A549 (cell line): ENCODE data around the gene SLCO4A1. TPM values are rescaled to one million over a fixed set of nuclear protein-coding genes. Genes with fewer than 3 reads are reported as not detected.

Experiments
- ATAC-seq, 2 experiments: fragments of 200-7000 bp in 1 of 2; fragments of >200 bp in 1 of 2; cut with Nextera tagmentation in 1 of 2; cut with Tn5 transposase in 1 of 2; 3 replicates each; pipeline versions ENCODE4 v1.8.0 to v1.9.1; 2018 to 2020; ENCODE audit warnings: mild to moderate bottlenecking in 1 of 2, moderate library complexity in 1 of 2
- CTCF ChIA-PET: fragments of 300-600 bp; sonication (Branson Sonifier 250); formaldehyde crosslinking; extraction: SDS; loops from one replicate; lab custom pipeline; 2021; ENCODE audit warnings: antibody characterized with exemption, inconsistent platforms; lab: Yijun Ruan, JAX
- POLR2A ChIA-PET: fragments of 350-600 bp; formaldehyde crosslinking; extraction: SDS; loops from one replicate; lab custom pipeline; 2021; ENCODE audit warnings: antibody characterized with exemption, inconsistent platforms; lab: Yijun Ruan, JAX
- DNase-seq, 2 experiments: peaks; one replicate each; pipeline versions ENCODE4 v3.0.0 to v3.0.0-alpha.2; 2011 to 2016; ENCODE audit warnings: low read depth in 1 of 2, low spot score in 1 of 2
- FAIRE-seq: peaks from 2 replicates; lab custom pipeline; 2011; peaks lifted over from hg19 to GRCh38; lab: Jason Lieb, UNC
- H3K27ac ChIP-seq, 2 experiments: fragments of >200 bp; sonication (Bioruptor Twin); formaldehyde crosslinking; 3 replicates each; pipeline ENCODE4 v1.5.1; 2016 to 2017
- H3K4me1 ChIP-seq: fragments of >200 bp; sonication (Bioruptor Twin); formaldehyde crosslinking; 3 replicates; pipeline ENCODE4 v1.6.1; 2016
- H3K4me2 ChIP-seq: fragments of >200 bp; sonication (Bioruptor Twin); formaldehyde crosslinking; 3 replicates; pipeline ENCODE4 v1.6.1; 2016
- H3K4me3 ChIP-seq: fragments of >200 bp; sonication (Bioruptor Twin); formaldehyde crosslinking; 3 replicates; pipeline ENCODE4 v1.5.1; 2016
- H3K9me3 ChIP-seq: fragments of >200 bp; sonication (Bioruptor Twin); formaldehyde crosslinking; 3 replicates; pipeline ENCODE4 v1.6.1; 2016
- BHLHE40 ChIP-seq: IDR thresholded peaks from 2 replicates; pipeline ENCODE4 v1.6.1; 2012; ENCODE audit warnings: low read depth, low read length, inconsistent platforms
- CBX2 ChIP-seq: fragments of 200-600 bp; sonication (generic); IDR thresholded peaks from 2 replicates; pipeline ENCODE4 v1.6.1; 2016; ENCODE audit warnings: low read depth, mild to moderate bottlenecking, borderline replicate concordance
- CBX8 ChIP-seq: fragments of 200-600 bp; sonication (generic); IDR thresholded peaks from 2 replicates; pipeline ENCODE4 v1.6.1; 2016
- EHF ChIP-seq: fragments of 250-450 bp; sonication (Bioruptor Pico); IDR thresholded peaks from 2 replicates; pipeline ENCODE4 v1.5.0; 2020; ENCODE audit warnings: mild to moderate bottlenecking
- FOSB ChIP-seq: fragments of 250-450 bp; sonication (Bioruptor Pico); IDR thresholded peaks from 2 replicates; pipeline ENCODE4 v1.5.0; 2020; ENCODE audit warnings: mild to moderate bottlenecking, moderate library complexity
- FOXS1 ChIP-seq: fragments of 250-450 bp; sonication (Bioruptor Pico); IDR thresholded peaks from 2 replicates; pipeline ENCODE4 v1.5.0; 2020; ENCODE audit warnings: mild to moderate bottlenecking, moderate library complexity
- GATA3 ChIP-seq: IDR thresholded peaks from 2 replicates; pipeline ENCODE4 v1.6.1; 2012; ENCODE audit warnings: borderline replicate concordance
- HEYL ChIP-seq: fragments of 250-450 bp; sonication (Bioruptor Pico); IDR thresholded peaks from 2 replicates; pipeline ENCODE4 v1.8.0; 2021; ENCODE audit warnings: mild to moderate bottlenecking, moderate library complexity
- HOXA7 ChIP-seq: fragments of 250-450 bp; sonication (Bioruptor Pico); IDR thresholded peaks from 2 replicates; pipeline ENCODE4 v1.5.0; 2020; ENCODE audit warnings: mild to moderate bottlenecking, moderate library complexity
- JUN ChIP-seq, 2 experiments: fragments of >200 bp; sonication (Bioruptor Twin); formaldehyde crosslinking; IDR thresholded peaks; 2 replicates in 1 of 2; 3 replicates in 1 of 2; pipeline ENCODE4 v1.6.1; 2016 to 2017
- MAZ ChIP-seq: fragments of 150-350 bp; IDR thresholded peaks from 2 replicates; pipeline ENCODE4 v1.6.1; 2014; ENCODE audit warnings: antibody characterized with exemption, low read depth, low read length, borderline replicate concordance
- NPAS2 ChIP-seq: fragments of 250-450 bp; sonication (Bioruptor Pico); IDR thresholded peaks from 2 replicates; pipeline ENCODE4 v1.8.0; 2022; ENCODE audit warnings: mild to moderate bottlenecking, moderate library complexity, borderline replicate concordance
- POLR2A ChIP-seq: IDR thresholded peaks from 2 replicates; pipeline ENCODE4 v1.6.1; 2012; ENCODE audit warnings: mild to moderate bottlenecking, low read length
- RAD21 ChIP-seq, 2 experiments: fragments of >200 bp in 1 of 2; sonication (Bioruptor Twin) in 1 of 2; formaldehyde crosslinking in 1 of 2; IDR thresholded peaks in 1 of 2; conservative IDR thresholded peaks in 1 of 2; 2 replicates in 1 of 2; 3 replicates in 1 of 2; pipeline ENCODE4 v1.6.1; 2012 to 2018; ENCODE audit warnings: inconsistent platforms in 1 of 2
- RARB ChIP-seq: fragments of 250-450 bp; sonication (Bioruptor Pico); IDR thresholded peaks from 2 replicates; pipeline ENCODE4 v1.8.0; 2021; ENCODE audit warnings: mild to moderate bottlenecking, moderate library complexity
- RCOR1 ChIP-seq: fragments of 150-350 bp; IDR thresholded peaks from 2 replicates; pipeline ENCODE4 v1.6.1; 2014; ENCODE audit warnings: antibody characterized with exemption, low read length, low read depth
- RNF2 ChIP-seq: fragments of 200-600 bp; sonication (generic); IDR thresholded peaks from 2 replicates; pipeline ENCODE4 v1.6.1; 2016; ENCODE audit warnings: low read depth, mild to moderate bottlenecking, antibody characterized with exemption, moderate library complexity, borderline replicate concordance
- SMC3 ChIP-seq: fragments of >200 bp; sonication (Bioruptor Twin); formaldehyde crosslinking; IDR thresholded peaks from 3 replicates; pipeline ENCODE4 v1.6.1; 2018; ENCODE audit warnings: inconsistent platforms
- TFCP2L1 ChIP-seq: fragments of 250-450 bp; sonication (Bioruptor Pico); IDR thresholded peaks from 2 replicates; pipeline ENCODE4 v1.5.0; 2021; ENCODE audit warnings: mild to moderate bottlenecking
- TP53 ChIP-seq: fragments of 250-450 bp; sonication (Bioruptor Pico); IDR thresholded peaks from 2 replicates; pipeline ENCODE4 v1.5.0; 2021; ENCODE audit warnings: mild to moderate bottlenecking, moderate library complexity
- ZC3H11A ChIP-seq: fragments of 450-650 bp; IDR thresholded peaks from 2 replicates; pipeline ENCODE4 v1.6.1; 2014; ENCODE audit warnings: antibody characterized with exemption, mild to moderate bottlenecking
- WGBS: methylation state at CpG from one replicate; pipeline ENCODE4 v1.1.6; 2017; ENCODE audit errors: missing lambda C conversion rate; 5-methylcytosine and 5-hydroxymethylcytosine counted together
- polyA plus RNA-seq, 4 experiments: library from polyadenylated mRNA; depleted of rRNA in 3 of 4; stranded (reverse); fragments of >200 nt; fragmentation: RNase III in 1 of 4; extraction: RNeasy Plus Mini Kit Qiagen cat#74134 plus additional on column Dnase treatment in 1 of 4; gene quantifications; 2 replicates in 3 of 4; 3 replicates in 1 of 4; pipeline ENCODE4 v1.2.3, GENCODE V29; 2011 to 2017
- TF ChIP-seq, protein P1 (sequence below): fragments of 200-600 bp; sonication (generic); IDR thresholded peaks from 2 replicates; pipeline ENCODE4 v1.6.1; 2016; ENCODE audit warnings: antibody characterized with exemption, mild to moderate bottlenecking, moderate library complexity
- TF ChIP-seq, protein P2 (sequence below): IDR thresholded peaks from 2 replicates; pipeline ENCODE4 v1.6.1; 2012
- TF ChIP-seq, protein P3 (sequence below): fragments of 450-650 bp; IDR thresholded peaks from 2 replicates; pipeline ENCODE4 v1.6.1; 2014; ENCODE audit warnings: antibody characterized with exemption
- TF ChIP-seq, protein P4 (sequence below): fragments of 250-450 bp; sonication (Bioruptor Pico); IDR thresholded peaks from 2 replicates; pipeline ENCODE4 v1.5.0; 2020; ENCODE audit warnings: low read depth, mild to moderate bottlenecking, moderate library complexity
- TF ChIP-seq, protein P5 (sequence below): fragments of >200 bp; sonication (Bioruptor Twin); formaldehyde crosslinking; IDR thresholded peaks from 3 replicates; pipeline ENCODE4 v1.5.1; 2016

The SLCO4A1 gene
- polyA plus RNA-seq, 2 of the 4 experiments (the other 2 are of a cell fraction), result 1.3 to 11.2 TPM

DNA sequence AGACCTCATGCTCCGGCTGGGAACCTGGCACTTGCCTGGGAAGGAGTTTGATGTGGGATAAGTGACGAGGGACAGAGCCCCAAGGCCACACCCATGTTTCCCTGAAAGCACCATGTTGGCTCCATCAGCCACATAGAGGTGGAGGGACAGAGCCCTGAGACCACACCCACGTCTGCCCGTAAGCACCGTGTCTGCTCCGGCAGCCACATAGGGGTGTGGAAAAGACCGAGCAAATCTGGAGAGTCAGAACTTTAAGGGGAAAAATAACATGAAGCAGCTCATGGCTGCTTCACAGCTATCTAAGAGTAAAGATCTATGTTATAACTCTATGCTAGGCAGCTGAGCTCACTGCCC lies 15.3 kb downstream of the SLCO4A1 start (continued):
- TF ChIP-seq, protein P1, sequence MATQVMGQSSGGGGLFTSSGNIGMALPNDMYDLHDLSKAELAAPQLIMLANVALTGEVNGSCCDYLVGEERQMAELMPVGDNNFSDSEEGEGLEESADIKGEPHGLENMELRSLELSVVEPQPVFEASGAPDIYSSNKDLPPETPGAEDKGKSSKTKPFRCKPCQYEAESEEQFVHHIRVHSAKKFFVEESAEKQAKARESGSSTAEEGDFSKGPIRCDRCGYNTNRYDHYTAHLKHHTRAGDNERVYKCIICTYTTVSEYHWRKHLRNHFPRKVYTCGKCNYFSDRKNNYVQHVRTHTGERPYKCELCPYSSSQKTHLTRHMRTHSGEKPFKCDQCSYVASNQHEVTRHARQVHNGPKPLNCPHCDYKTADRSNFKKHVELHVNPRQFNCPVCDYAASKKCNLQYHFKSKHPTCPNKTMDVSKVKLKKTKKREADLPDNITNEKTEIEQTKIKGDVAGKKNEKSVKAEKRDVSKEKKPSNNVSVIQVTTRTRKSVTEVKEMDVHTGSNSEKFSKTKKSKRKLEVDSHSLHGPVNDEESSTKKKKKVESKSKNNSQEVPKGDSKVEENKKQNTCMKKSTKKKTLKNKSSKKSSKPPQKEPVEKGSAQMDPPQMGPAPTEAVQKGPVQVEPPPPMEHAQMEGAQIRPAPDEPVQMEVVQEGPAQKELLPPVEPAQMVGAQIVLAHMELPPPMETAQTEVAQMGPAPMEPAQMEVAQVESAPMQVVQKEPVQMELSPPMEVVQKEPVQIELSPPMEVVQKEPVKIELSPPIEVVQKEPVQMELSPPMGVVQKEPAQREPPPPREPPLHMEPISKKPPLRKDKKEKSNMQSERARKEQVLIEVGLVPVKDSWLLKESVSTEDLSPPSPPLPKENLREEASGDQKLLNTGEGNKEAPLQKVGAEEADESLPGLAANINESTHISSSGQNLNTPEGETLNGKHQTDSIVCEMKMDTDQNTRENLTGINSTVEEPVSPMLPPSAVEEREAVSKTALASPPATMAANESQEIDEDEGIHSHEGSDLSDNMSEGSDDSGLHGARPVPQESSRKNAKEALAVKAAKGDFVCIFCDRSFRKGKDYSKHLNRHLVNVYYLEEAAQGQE, result no peak
- TF ChIP-seq JUN (IDR thresholded peaks at IDR 0.05), result no peak

DNA sequence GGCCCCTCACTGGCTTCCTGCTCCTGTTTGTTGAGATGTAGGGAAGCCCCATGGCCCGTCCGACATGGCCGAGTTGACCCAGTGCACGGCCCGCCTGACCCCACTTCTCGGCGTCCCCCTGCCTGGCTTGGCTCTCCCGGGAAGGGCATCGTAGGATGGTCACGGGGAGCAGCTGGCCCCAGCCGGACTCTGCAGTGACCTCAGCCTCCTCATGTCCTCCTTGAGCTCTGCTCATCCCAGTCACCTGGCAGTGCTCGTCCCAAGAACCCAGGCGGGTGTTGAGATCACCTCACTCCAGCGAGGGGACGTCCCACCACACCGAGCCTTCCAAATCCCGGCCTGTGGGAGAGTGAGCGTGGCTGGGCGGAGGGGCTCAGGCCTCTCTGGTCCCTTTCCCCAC lies 15.7 kb downstream of the SLCO4A1 start:
- WGBS, result 89% methylated on average over 17 of the region's 19 CpGs
- no peak for DNase-seq
- no peak for FAIRE-seq

DNA sequence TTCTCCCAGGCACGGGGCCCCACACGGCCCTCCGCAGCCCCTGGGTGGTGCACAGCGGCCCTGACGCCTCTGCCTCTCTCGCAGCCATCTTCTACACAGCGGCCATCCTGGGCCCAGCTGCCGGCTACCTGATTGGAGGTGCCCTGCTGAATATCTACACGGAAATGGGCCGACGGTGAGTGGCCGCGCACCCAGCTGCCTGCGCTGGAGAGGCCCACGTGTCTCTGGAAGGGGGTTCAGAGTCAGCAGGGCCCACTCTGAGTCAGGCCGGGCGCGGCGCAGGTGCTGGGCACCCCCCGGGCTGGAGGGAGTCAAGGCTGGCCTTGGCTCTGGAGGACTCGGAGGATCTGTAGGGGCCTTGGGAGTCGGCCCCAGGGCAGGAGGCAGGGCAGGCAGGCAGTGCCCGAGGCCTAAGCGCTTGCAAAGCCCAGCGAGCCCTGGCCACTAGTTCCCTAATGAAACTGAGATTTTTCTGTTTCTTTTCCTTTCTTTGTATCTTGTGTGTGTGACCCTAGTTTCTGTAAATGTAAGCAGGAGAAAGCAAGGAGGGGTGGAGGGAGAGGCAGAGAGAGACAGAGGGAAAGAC lies 16.4 kb downstream of the SLCO4A1 start:
- FAIRE-seq (no peak), DNase-seq (no peak), ATAC-seq (no peak)
- H3K4me2 ChIP-seq, result no peak overlapping the region
- no peak overlapping the region for H3K27ac ChIP-seq
- no peaks in the 10 kb centered on the region for H3K9me3 ChIP-seq
- H3K4me3 ChIP-seq, result no peak overlapping the region
- CTCF ChIA-PET, result interaction anchor here (3.9 kb wide), 1 partner anchor 133 kb away, joined by 27 read pairs; no protein-coding TSS in a partner anchor
- 0 out of 3 replicates have a peak, but pooled peaks cover 5% of the 10 kb centered on the region for H3K4me1 ChIP-seq
- 83% methylated on average over 14 of the region's 25 CpGs for WGBS
- TF ChIP-seq TP53, result no peak
- TF ChIP-seq TFCP2L1 (CRISPR knock-in tag), result no peak
- TF ChIP-seq RNF2, result no peak
- TF ChIP-seq, protein P2, sequence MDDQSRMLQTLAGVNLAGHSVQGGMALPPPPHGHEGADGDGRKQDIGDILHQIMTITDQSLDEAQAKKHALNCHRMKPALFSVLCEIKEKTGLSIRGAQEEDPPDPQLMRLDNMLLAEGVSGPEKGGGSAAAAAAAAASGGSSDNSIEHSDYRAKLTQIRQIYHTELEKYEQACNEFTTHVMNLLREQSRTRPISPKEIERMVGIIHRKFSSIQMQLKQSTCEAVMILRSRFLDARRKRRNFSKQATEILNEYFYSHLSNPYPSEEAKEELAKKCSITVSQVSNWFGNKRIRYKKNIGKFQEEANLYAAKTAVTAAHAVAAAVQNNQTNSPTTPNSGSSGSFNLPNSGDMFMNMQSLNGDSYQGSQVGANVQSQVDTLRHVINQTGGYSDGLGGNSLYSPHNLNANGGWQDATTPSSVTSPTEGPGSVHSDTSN, result no peak
- TF ChIP-seq, protein P3, sequence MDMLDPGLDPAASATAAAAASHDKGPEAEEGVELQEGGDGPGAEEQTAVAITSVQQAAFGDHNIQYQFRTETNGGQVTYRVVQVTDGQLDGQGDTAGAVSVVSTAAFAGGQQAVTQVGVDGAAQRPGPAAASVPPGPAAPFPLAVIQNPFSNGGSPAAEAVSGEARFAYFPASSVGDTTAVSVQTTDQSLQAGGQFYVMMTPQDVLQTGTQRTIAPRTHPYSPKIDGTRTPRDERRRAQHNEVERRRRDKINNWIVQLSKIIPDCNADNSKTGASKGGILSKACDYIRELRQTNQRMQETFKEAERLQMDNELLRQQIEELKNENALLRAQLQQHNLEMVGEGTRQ, result no peak
- TF ChIP-seq, protein P4, sequence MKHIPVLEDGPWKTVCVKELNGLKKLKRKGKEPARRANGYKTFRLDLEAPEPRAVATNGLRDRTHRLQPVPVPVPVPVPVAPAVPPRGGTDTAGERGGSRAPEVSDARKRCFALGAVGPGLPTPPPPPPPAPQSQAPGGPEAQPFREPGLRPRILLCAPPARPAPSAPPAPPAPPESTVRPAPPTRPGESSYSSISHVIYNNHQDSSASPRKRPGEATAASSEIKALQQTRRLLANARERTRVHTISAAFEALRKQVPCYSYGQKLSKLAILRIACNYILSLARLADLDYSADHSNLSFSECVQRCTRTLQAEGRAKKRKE, result no peak
- TF ChIP-seq CBX8, result no peak
- POLR2A ChIA-PET, result no interaction called here

More for the DNA sequence above, 15.7 kb downstream of the SLCO4A1 start:
- Histone ChIP-seq H3K4me3 (no peak overlapping the region), H3K9me3 (no peaks in the 10 kb centered on the region), H3K4me1 (peaks cover 5% of the 10 kb centered on the region), H3K4me2 (no peak overlapping the region), H3K27ac (no peak overlapping the region)
- CTCF ChIA-PET, result interaction anchor here (0.6 to 3.9 kb wide), 2 partner anchors 134 to 713 kb away, joined by 3 to 27 read pairs; no protein-coding TSS in a partner anchor
- ATAC-seq, result no peak
- POLR2A ChIA-PET, result no interaction called here
- TF ChIP-seq HEYL (CRISPR knock-in tag), result no peak
- no peak for TF ChIP-seq POLR2A
- no peak for TF ChIP-seq HOXA7 (CRISPR knock-in tag)
- no peak for TF ChIP-seq MAZ
- TF ChIP-seq EHF (CRISPR knock-in tag), result no peak
- no peak for TF ChIP-seq SMC3
- TF ChIP-seq CBX8, result no peak
- TF ChIP-seq, protein P5, sequence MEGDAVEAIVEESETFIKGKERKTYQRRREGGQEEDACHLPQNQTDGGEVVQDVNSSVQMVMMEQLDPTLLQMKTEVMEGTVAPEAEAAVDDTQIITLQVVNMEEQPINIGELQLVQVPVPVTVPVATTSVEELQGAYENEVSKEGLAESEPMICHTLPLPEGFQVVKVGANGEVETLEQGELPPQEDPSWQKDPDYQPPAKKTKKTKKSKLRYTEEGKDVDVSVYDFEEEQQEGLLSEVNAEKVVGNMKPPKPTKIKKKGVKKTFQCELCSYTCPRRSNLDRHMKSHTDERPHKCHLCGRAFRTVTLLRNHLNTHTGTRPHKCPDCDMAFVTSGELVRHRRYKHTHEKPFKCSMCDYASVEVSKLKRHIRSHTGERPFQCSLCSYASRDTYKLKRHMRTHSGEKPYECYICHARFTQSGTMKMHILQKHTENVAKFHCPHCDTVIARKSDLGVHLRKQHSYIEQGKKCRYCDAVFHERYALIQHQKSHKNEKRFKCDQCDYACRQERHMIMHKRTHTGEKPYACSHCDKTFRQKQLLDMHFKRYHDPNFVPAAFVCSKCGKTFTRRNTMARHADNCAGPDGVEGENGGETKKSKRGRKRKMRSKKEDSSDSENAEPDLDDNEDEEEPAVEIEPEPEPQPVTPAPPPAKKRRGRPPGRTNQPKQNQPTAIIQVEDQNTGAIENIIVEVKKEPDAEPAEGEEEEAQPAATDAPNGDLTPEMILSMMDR, result no peak
- TF ChIP-seq FOXS1, result no peak
- no peak for TF ChIP-seq CBX2
- TF ChIP-seq, protein P2, result no peak
- no peak for TF ChIP-seq FOSB (CRISPR knock-in tag)
- no peak for TF ChIP-seq RCOR1
- TF ChIP-seq GATA3, result no peak
- no peak for TF ChIP-seq RAD21 (conservative IDR thresholded peaks at IDR 0.05 in 1 of 2, IDR thresholded peaks at IDR 0.05 in 1 of 2)
- TF ChIP-seq, protein P3, result no peak
- TF ChIP-seq BHLHE40, result no peak
- no peak for TF ChIP-seq ZC3H11A
- no peak for TF ChIP-seq RARB (CRISPR knock-in tag)
- TF ChIP-seq NPAS2, result no peak
